AG08396 (cell line): ENCODE results near the gene ASB13.
A peak's percentile ranks its signal among the peaks of the same experiment; 100 is the strongest.

Source experiments
- DNase-seq: peaks from one replicate; pipeline ENCODE4 v3.0.0; 2012; ENCODE audit warnings: low spot score, mixed read lengths

ASB13 gene

GRCh38 chr10:5647507-5648240 is 18.7 kb downstream of the ASB13 start:
- no peak for DNase-seq

- no peak for DNase-seq
Measured at GRCh38 chr10:5645944-5646617, 20.3 kb downstream of the ASB13 start.

- DNase-seq, result no peak
Measured at GRCh38 chr10:5645375-5645774, 21.0 kb downstream of the ASB13 start.

GRCh38 chr10:5644930-5645329 is 21.5 kb downstream of the ASB13 start:
- no peak for DNase-seq

GRCh38 chr10:5643346-5644067 is 22.9 kb downstream of the ASB13 start:
- no peak for DNase-seq

- DNase-seq, result no peak
Measured at GRCh38 chr10:5641501-5641900, 24.9 kb downstream of the ASB13 start.

GRCh38 chr10:5640501-5640900 is 25.9 kb downstream of the ASB13 start:
- DNase-seq, result no peak

- no peak for DNase-seq
Measured at GRCh38 chr10:5640036-5640435, 26.4 kb downstream of the ASB13 start.

GRCh38 chr10:5639066-5639465 is 27.3 kb downstream of the ASB13 start:
- DNase-seq, result no peak

- no peak for DNase-seq
Measured at GRCh38 chr10:5638494-5638893, 27.9 kb downstream of the ASB13 start.

GRCh38 chr10:5634918-5635317 is 31.5 kb downstream of the ASB13 start:
- no peak for DNase-seq

- no peak for DNase-seq
Measured at GRCh38 chr10:5633166-5633749, 33.1 kb downstream of the ASB13 start.

- DNase-seq, result no peak
Measured at GRCh38 chr10:5632446-5632845, 33.9 kb downstream of the ASB13 start.

GRCh38 chr10:5631936-5632335 is 34.5 kb downstream of the ASB13 start:
- no peak for DNase-seq

- no peak for DNase-seq
Measured at GRCh38 chr10:5630112-5630436, 36.3 kb downstream of the ASB13 start.

GRCh38 chr10:5629303-5630111 is 36.9 kb downstream of the ASB13 start:
- peak; percentile 81 for DNase-seq

GRCh38 chr10:5628451-5629302 is 37.7 kb downstream of the ASB13 start:
- DNase-seq, result peak; percentile 68

- no peak for DNase-seq
Measured at GRCh38 chr10:5627486-5628044, 38.8 kb downstream of the ASB13 start.

GRCh38 chr10:5625992-5626777 is 40.2 kb downstream of the ASB13 start:
- no peak for DNase-seq

- no peak for DNase-seq
Measured at GRCh38 chr10:5624701-5625100, 41.7 kb downstream of the ASB13 start.
